ENCODE results near the gene CD44.
"Not testable (repeated sequence)": the region's sequence is repeated elsewhere in the genome, so short reads cannot be mapped to it uniquely, and the experiment has no call there.

The CD44 gene

DNA sequence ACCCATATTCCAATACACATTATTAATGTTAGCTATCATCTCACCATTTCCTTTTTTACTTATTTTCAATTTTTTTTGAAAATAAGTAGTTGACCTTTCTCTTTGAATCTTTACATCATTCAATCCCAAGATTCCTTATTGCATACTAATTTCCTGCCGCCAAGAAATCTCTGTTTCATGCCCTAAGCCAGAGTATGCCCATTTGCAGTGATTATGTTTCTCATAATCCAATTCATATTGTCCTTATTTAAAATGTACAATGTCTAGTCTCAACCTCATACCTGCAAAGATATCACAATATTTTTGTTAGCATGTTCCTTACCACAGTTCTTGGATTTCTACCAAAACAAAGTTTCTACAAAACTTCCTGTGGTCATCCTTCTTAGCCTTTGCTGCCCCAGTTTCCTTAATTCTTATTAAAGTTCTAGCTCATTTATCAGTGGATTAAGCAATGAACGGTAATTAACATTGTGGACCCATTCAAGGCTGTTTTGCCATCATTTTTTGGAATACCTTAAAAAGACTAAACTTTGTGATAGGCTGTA, 75.3 kb downstream of the CD44 start:
- Mint-ChIP-seq H3K4me3 (peak overlapping the region in 1 of 2 donors; percentile 30), H3K27me3 (no peaks in the 10 kb centered on the region), H3K4me1 (ENCODE audit: low read depth in 2 of 2) (peaks cover 32 to 63% of the 10 kb centered on the region in 2 donors), H3K36me3 (ENCODE audit: insufficient read depth) (peaks cover 89% of the 10 kb centered on the region), H3K9me3 (no peaks in the 10 kb centered on the region), H3K27ac (peak overlapping the region; percentile 83 to 91)
- ATAC-seq (replicated peaks) = no peak
- no peak for DNase-seq

DNA sequence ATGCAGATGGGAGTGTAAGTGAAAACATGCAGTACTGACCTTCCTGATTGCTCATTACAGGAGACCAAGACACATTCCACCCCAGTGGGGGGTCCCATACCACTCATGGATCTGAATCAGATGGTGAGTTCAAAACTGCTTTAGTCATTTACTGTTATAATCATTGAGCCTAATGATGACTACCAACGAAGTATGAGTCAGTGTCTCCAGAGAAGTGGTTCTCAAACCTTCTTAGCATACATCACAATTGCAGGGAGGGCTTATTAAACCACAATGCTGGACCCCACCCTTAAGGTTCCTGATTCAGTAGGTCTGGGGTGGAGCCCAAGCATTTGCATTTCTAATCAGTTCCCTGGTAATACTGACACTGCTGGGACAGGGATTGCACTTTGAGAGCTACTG, 75.8 kb downstream of the CD44 start:
- Mint-ChIP-seq H3K36me3 (ENCODE audit: insufficient read depth) (peaks cover 94% of the 10 kb centered on the region), H3K27ac (peak overlapping the region; percentile 83 to 91)

DNA sequence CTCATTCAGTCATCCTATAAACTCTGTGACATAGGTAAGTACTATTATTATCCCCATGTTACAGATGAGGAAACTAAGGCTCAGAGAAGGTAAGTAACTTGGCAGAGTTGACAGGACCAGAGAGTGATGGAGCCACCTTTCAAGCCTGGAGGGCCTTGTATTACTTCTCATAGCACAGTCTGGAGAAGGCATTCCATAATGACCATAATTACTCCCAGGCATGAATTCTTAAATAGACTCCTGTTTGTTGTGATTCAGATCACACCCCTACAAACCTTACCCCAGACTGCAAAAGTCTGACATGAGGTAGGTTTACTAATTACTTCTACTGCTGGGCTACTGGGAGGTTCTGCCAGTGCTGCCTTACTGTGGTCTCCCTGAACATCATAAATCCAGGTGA, 77.0 kb downstream of the CD44 start:
- peaks cover 96% of the 10 kb centered on the region for H3K36me3 Mint-ChIP-seq (ENCODE audit: insufficient read depth)
- no peaks in the 10 kb centered on the region for H3K27me3 Mint-ChIP-seq
- DNase-seq = no peak
- no peaks in the 10 kb centered on the region for H3K9me3 Mint-ChIP-seq
- H3K27ac Mint-ChIP-seq = peak overlapping the region; percentile 83 to 91
- peaks cover 35 to 62% of the 10 kb centered on the region in 2 donors for H3K4me1 Mint-ChIP-seq (ENCODE audit: low read depth in 2 of 2)
- ATAC-seq (replicated peaks) = no peak
- H3K4me3 Mint-ChIP-seq = peak overlapping the region in 1 of 2 donors; percentile 20

More for the DNA sequence above, 75.8 kb downstream of the CD44 start:
- H3K4me3 Mint-ChIP-seq = peak overlapping the region in 1 of 2 donors; percentile 20
- H3K27me3 Mint-ChIP-seq = no peaks in the 10 kb centered on the region
- no peak for DNase-seq
- H3K9me3 Mint-ChIP-seq = no peaks in the 10 kb centered on the region
- ATAC-seq (replicated peaks) = peak; percentile 38
- peaks cover 32 to 63% of the 10 kb centered on the region in 2 donors for H3K4me1 Mint-ChIP-seq (ENCODE audit: low read depth in 2 of 2)

DNA sequence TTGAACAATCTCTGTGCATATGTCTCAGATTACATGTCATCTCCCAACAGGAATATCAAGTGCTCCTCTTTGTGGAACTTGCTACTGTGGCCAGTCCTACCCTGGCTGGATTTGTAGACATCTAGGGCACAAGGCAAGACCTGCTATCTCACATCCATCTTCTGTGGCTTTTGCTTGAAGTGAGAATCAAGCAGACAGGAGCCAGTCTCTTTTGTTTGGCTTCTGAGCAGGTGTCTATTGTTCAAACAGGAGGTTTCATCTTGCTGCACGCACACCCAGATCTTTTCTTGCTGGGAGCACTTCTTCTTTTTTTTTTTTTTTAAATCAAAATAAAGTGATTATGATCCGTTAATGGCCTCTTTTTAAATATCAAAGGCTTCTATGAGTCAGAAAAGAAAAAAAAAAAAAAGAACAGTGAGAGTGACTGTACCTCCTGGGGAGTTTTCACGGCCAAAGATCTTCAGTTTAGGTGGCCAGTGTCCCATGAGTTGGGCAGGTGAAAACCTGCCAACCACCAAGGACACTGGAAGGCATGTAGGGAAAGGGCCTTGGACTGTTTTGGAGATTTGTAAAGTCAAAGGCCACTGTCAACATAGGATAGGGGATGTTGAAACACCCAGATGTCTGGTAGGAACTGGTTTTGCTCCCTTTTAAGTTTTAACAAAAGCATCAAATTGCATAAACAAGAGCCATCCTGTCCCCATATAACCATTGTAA, 78.1 kb downstream of the CD44 start:
- ATAC-seq (replicated peaks) (peak; percentile 73), DNase-seq (peak in 2 of 3 experiments; percentile 13 to 15)
- Mint-ChIP-seq H3K4me1 (ENCODE audit: low read depth in 2 of 2) (peaks cover 34 to 52% of the 10 kb centered on the region in 2 donors), H3K36me3 (ENCODE audit: insufficient read depth) (peaks cover 96% of the 10 kb centered on the region), H3K9me3 (no peaks in the 10 kb centered on the region), H3K27me3 (no peaks in the 10 kb centered on the region), H3K27ac (peak overlapping the region; percentile 83 to 91), H3K4me3 (peak overlapping the region in 1 of 2 donors; percentile 1)

DNA sequence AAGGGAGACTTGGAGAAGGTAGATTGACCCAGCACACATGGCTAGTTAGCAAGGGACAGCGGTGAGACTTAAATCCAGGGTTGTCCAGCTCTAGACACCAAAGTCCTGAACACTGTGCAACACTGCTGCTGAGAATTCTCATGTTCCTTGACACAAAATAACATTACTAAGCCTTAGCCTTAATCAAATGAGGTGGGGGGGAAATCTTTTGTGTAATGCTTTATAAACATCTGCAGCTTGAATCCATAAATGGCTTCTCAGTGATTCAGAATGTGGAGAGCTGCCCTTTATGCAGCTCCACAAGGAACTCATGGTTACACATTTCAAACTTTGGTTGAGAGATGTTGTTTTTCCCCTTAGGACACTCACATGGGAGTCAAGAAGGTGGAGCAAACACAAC, 80.0 kb downstream of the CD44 start:
- Mint-ChIP-seq H3K36me3 (ENCODE audit: insufficient read depth) (peaks cover 96% of the 10 kb centered on the region), H3K4me3 (no peak overlapping the region), H3K4me1 (ENCODE audit: low read depth in 2 of 2) (peaks cover 26 to 38% of the 10 kb centered on the region in 2 donors), H3K9me3 (no peaks in the 10 kb centered on the region), H3K27ac (peak overlapping the region; percentile 49 to 78), H3K27me3 (no peaks in the 10 kb centered on the region)
- ATAC-seq (replicated peaks) (no peak), DNase-seq (no peak)

DNA sequence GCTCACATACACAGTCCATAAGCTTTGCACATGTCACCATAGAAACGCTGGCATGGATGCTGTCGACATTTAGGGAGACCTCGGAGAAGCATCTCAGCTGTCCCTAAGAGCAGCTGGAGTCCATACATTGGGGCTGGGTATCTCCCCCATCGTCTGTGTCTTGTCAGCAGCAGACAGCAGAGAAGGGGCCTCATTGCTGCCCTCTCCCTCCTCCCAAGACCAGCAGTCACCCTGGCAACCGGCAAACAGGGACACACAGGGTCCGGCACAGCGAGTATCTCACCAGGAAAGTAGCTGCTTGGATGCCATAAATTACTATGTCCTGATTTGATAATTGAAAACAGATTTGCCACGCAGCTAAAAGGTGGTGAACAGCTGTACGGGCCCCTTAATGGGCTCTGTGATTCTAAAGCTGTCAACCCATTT, 84.4 kb downstream of the CD44 start:
- no peaks in the 10 kb centered on the region for H3K9me3 Mint-ChIP-seq
- no peak for ATAC-seq (replicated peaks)
- no peak overlapping the region for H3K4me3 Mint-ChIP-seq
- no peaks in the 10 kb centered on the region for H3K27me3 Mint-ChIP-seq
- peaks cover 98% of the 10 kb centered on the region for H3K36me3 Mint-ChIP-seq (ENCODE audit: insufficient read depth)
- DNase-seq = no peak
- H3K4me1 Mint-ChIP-seq (ENCODE audit: low read depth in 2 of 2) = peaks cover 6 to 7% of the 10 kb centered on the region in 2 donors
- peak overlapping the region; percentile 19 to 75 for H3K27ac Mint-ChIP-seq

DNA sequence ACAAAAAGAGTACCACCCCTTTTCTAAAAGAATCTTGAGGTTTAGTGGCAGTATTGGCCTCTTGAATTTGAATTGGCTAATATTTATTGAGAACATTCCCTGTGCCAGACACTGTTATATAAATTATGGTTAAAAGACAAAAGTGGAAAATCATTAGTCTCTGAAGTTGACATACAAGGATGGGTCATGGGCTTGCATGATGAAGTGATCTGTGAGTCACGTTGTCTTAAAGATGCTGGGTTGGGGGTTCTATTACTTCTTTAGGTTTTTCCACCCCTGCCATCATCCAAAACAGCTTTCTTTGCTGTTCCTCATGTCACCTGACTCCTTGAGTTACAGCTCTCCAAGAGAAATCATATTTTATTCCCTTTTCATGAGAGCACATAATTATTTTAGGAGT, 85.0 kb downstream of the CD44 start:
- ATAC-seq (replicated peaks) = no peak
- Mint-ChIP-seq H3K9me3 (no peaks in the 10 kb centered on the region), H3K27ac (peak overlapping the region; percentile 19 to 75), H3K27me3 (no peaks in the 10 kb centered on the region), H3K4me3 (no peak overlapping the region), H3K36me3 (ENCODE audit: insufficient read depth) (peaks cover 96% of the 10 kb centered on the region), H3K4me1 (ENCODE audit: low read depth in 2 of 2) (peaks cover 6 to 7% of the 10 kb centered on the region in 2 donors)
- no peak for DNase-seq

DNA sequence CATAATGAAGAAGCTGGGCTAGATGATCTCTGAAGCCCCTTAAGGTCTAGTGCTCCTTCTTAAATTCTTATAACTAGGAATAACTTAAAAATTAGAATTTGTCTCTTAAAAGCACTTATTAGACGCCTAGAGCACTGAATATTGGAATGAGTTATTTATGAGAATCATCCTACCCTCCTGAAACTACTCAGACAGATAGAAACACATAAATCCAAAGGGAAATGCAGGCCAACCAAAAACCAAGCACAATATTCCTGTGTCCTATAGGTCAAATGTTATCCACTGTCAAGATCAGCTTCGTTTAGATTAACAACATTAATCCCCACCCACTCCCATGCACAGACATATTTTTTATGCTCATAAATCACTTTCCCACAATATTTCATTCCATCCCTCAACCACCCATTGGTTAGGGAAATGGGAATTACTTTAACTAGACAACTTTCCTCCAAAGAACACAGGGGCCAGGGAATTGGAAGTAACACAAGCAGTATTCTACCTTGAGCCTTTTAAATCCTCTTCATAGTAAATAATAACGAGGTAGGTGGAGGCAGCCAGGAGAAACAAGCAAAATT, 87.1 kb downstream of the CD44 start:
- Mint-ChIP-seq H3K27ac (peak overlapping the region; percentile 39 to 74), H3K36me3 (ENCODE audit: insufficient read depth) (peaks cover 96% of the 10 kb centered on the region), H3K4me3 (no peak overlapping the region), H3K4me1 (ENCODE audit: low read depth in 2 of 2) (peaks cover 7 to 14% of the 10 kb centered on the region in 2 donors), H3K27me3 (no peaks in the 10 kb centered on the region), H3K9me3 (no peaks in the 10 kb centered on the region)
- ATAC-seq (replicated peaks) (no peak), DNase-seq (no peak)

DNA sequence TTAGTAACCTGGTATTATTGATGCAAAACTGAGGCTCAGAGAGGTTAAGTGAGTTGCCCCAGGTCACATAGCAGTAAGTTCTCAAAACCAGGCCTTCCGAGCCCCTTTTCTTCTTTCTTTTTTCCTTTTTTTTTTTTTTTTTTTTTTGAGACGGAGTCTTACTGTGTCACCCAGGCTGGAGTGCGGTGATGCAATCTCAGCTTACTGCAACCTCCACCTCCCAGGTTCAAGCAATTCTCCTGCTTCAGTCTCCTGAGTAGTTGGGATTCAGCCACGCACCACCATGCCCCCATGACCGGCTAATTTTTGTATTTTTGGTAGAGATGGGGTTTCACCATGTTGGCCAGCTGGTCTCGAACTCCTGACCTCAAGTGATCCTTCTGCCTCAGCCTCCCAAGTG, 87.8 kb downstream of the CD44 start:
- not testable (repeated sequence) for H3K9me3 Mint-ChIP-seq; H3K27me3 Mint-ChIP-seq; H3K4me3 Mint-ChIP-seq; DNase-seq; ATAC-seq (replicated peaks)
- H3K4me1 Mint-ChIP-seq (ENCODE audit: low read depth in 2 of 2) = peaks cover 6 to 14% of the 10 kb centered on the region in 2 donors
- peaks cover 93% of the 10 kb centered on the region for H3K36me3 Mint-ChIP-seq (ENCODE audit: insufficient read depth)
- H3K27ac Mint-ChIP-seq = peak overlapping the region; percentile 39 to 86

DNA sequence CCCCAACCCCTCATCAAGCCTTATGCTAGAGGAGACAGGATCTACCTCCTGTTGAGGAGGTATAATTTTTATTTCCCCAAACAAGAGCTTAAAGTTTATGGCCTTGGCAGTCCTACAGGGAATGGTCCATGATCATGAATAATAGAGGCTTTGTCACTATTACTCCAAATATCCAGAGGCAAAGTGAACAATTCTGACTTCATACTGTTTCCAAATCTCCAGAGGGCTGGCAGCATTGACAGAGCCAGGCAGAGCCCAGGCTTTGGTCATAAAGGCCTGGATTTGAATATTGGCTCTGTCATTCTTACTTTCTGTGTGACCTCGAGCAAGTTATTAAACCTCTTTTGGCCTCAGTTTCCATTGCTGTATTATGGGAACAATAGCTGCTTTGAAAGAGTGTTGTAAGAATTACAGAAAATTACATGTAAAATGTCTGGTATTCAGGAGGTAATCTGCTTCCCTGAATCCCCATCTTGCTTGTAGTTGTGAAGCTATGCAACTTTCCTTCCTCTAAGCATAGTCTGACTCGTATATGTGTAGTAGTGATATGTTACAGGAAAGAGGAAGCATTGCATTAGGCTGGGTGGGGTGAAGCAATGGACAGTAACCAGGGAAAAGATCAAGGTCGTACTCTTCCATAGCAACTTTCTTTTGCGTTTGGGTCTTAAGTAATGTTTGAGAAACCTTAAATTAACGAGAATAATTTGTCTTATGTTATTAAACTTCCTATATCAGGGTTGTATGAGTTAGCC, 88.8 kb downstream of the CD44 start:
- DNase-seq (no peak), ATAC-seq (replicated peaks) (no peak)
- peak overlapping the region in 1 of 2 donors; percentile 86 for H3K27ac Mint-ChIP-seq
- H3K4me1 Mint-ChIP-seq (ENCODE audit: low read depth in 2 of 2) = peaks cover 6 to 15% of the 10 kb centered on the region in 2 donors
- H3K36me3 Mint-ChIP-seq (ENCODE audit: insufficient read depth) = peaks cover 87% of the 10 kb centered on the region
- H3K4me3 Mint-ChIP-seq = no peak overlapping the region
- H3K27me3 Mint-ChIP-seq = no peaks in the 10 kb centered on the region
- peaks cover 2 to 6% of the 10 kb centered on the region in 2 donors for H3K9me3 Mint-ChIP-seq

DNA sequence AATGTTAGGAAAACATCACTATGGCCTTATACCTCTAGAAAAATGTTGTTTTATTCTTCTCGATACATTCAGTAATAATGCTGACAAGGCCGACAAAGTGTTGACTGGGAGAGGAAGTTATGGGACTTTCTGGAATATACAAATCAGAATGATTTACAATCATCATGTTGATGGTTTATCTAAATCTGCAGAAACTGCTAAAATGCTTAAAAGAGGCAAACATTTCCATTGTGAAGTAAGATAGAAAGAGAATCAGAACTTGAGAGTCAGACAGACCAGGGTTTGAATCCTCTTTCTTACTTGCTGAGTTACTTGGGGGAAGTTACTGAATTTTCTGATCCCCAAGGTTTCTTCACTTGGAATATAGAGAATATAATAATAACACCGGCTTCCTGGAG, 89.4 kb downstream of the CD44 start:
- Mint-ChIP-seq H3K9me3 (peaks cover 2 to 7% of the 10 kb centered on the region in 2 donors), H3K27me3 (no peaks in the 10 kb centered on the region), H3K4me3 (no peak overlapping the region), H3K27ac (no peak overlapping the region), H3K4me1 (ENCODE audit: low read depth in 2 of 2) (peaks cover 6 to 18% of the 10 kb centered on the region in 2 donors), H3K36me3 (ENCODE audit: insufficient read depth) (peaks cover 84% of the 10 kb centered on the region)
- no peak for ATAC-seq (replicated peaks)
- no peak for DNase-seq

DNA sequence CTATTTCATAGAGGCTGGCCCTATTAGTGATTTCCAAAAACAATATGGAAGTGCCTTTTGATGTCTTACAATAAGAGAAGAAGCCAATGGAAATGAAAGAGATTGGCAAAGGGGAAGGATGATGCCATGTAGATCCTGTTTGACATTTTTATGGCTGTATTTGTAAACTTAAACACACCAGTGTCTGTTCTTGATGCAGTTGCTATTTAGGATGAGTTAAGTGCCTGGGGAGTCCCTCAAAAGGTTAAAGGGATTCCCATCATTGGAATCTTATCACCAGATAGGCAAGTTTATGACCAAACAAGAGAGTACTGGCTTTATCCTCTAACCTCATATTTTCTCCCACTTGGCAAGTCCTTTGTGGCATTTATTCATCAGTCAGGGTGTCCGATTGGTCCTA, 91.4 kb downstream of the CD44 start:
- Mint-ChIP-seq H3K36me3 (ENCODE audit: insufficient read depth) (peaks cover 71% of the 10 kb centered on the region), H3K4me3 (no peak overlapping the region), H3K9me3 (peaks cover 2 to 17% of the 10 kb centered on the region in 2 donors), H3K27me3 (no peaks in the 10 kb centered on the region), H3K4me1 (ENCODE audit: low read depth in 2 of 2) (peaks cover 14 to 36% of the 10 kb centered on the region in 2 donors), H3K27ac (peak overlapping the region; percentile 79 to 84)
- no peak for DNase-seq
- no peak for ATAC-seq (replicated peaks)

DNA sequence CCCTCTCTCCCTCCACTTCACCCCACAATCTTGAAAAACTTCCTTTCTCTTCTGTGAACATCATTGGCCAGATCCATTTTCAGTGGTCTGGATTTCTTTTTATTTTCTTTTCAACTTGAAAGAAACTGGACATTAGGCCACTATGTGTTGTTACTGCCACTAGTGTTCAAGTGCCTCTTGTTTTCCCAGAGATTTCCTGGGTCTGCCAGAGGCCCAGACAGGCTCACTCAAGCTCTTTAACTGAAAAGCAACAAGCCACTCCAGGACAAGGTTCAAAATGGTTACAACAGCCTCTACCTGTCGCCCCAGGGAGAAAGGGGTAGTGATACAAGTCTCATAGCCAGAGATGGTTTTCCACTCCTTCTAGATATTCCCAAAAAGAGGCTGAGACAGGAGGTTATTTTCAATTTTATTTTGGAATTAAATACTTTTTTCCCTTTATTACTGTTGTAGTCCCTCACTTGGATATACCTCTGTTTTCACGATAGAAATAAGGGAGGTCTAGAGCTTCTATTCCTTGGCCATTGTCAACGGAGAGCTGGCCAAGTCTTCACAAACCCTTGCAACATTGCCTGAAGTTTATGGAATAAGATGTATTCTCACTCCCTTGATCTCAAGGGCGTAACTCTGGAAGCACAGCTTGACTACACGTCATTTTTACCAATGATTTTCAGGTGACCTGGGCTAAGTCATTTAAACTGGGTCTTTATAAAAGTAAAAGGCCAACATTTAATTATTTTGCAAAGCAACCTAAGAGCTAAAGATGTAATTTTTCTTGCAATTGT, 92.3 kb downstream of the CD44 start:
- Mint-ChIP-seq H3K4me3 (no peak overlapping the region), H3K9me3 (peaks cover 2 to 17% of the 10 kb centered on the region in 2 donors), H3K36me3 (ENCODE audit: insufficient read depth) (peaks cover 62% of the 10 kb centered on the region), H3K4me1 (ENCODE audit: low read depth in 2 of 2) (peaks cover 21 to 41% of the 10 kb centered on the region in 2 donors), H3K27ac (peak overlapping the region; percentile 79 to 84), H3K27me3 (no peaks in the 10 kb centered on the region)
- ATAC-seq (replicated peaks) = no peak
- DNase-seq = no peak

Data from effector memory CD8-positive, alpha-beta T cell (primary cell).